ENCODE results near the gene BAD. TPM values are rescaled to one million over a fixed set of nuclear protein-coding genes. Genes with fewer than 3 reads are reported as not detected.

BAD gene
- polyA plus RNA-seq, 1 donor = 39.6 TPM

- no peaks in the 10 kb centered on the region for H3K9me3 ChIP-seq (ENCODE audit: control insufficient read depth, low read depth, low read length)
- H3K4me1 ChIP-seq (ENCODE audit: control insufficient read depth, insufficient read depth, low read length) = peaks cover 44% of the 10 kb centered on the region
- H3K36me3 ChIP-seq (ENCODE audit: control insufficient read depth, insufficient read depth, low read length) = peaks cover 33% of the 10 kb centered on the region
- peak overlapping the region; percentile 95 for H3K4me3 ChIP-seq (ENCODE audit: low read length)
- no CpG with 5 or more reads among the region's 24 CpGs for WGBS (ENCODE audit: insufficient coverage, low lambda C conversion rate)
- H3K27me3 ChIP-seq (ENCODE audit: control insufficient read depth, insufficient read depth, low read length) = no peaks in the 10 kb centered on the region
- H3K27ac ChIP-seq (ENCODE audit: low read length) = peak overlapping the region; percentile 100
- DNase-seq = peak in 1 of 2 donors; percentile 100
Observed at GRCh38 chr11:64241241-64241490, 43.3 kb downstream of the BAD start.

GRCh38 chr11:64240435-64241240 is 43.8 kb downstream of the BAD start, which contains the start of gene FKBP2:
TSS of gene FKBP2 (plus strand) at chr11:64241095. CDS start at chr11:64242388, 1,293 bp downstream.
- Histone ChIP-seq H3K36me3 (ENCODE audit: control insufficient read depth, insufficient read depth, low read length) (peaks cover 37% of the 10 kb centered on the region), H3K9me3 (ENCODE audit: control insufficient read depth, low read depth, low read length) (no peaks in the 10 kb centered on the region), H3K4me3 (ENCODE audit: low read length) (peak within 1 kb of the TSS; percentile 95), H3K4me1 (ENCODE audit: control insufficient read depth, insufficient read depth, low read length) (peaks cover 48% of the 10 kb centered on the region), H3K27me3 (ENCODE audit: control insufficient read depth, insufficient read depth, low read length) (no peaks in the 10 kb centered on the region), H3K27ac (ENCODE audit: low read length) (peak within 1 kb of the TSS; percentile 100)
- WGBS (ENCODE audit: insufficient coverage, low lambda C conversion rate) = no CpG with 5 or more reads among the region's 58 CpGs
- DNase-seq = peak; percentile 98 to 99

GRCh38 chr11:64239662-64240434 is 44.6 kb downstream of the BAD start:
- no peak for DNase-seq
- Histone ChIP-seq H3K36me3 (ENCODE audit: control insufficient read depth, insufficient read depth, low read length) (peaks cover 37% of the 10 kb centered on the region), H3K27ac (ENCODE audit: low read length) (peak overlapping the region; percentile 100), H3K4me1 (ENCODE audit: control insufficient read depth, insufficient read depth, low read length) (peaks cover 50% of the 10 kb centered on the region), H3K9me3 (ENCODE audit: control insufficient read depth, low read depth, low read length) (no peaks in the 10 kb centered on the region), H3K27me3 (ENCODE audit: control insufficient read depth, insufficient read depth, low read length) (no peaks in the 10 kb centered on the region), H3K4me3 (ENCODE audit: low read length) (peak overlapping the region; percentile 95)
- WGBS (ENCODE audit: insufficient coverage, low lambda C conversion rate) = 83% methylated on average over 1 of the region's 11 CpGs

- Histone ChIP-seq H3K36me3 (ENCODE audit: control insufficient read depth, insufficient read depth, low read length) (peaks cover 33% of the 10 kb centered on the region), H3K4me1 (ENCODE audit: control insufficient read depth, insufficient read depth, low read length) (peaks cover 48% of the 10 kb centered on the region), H3K4me3 (ENCODE audit: low read length) (no peak overlapping the region), H3K9me3 (ENCODE audit: control insufficient read depth, low read depth, low read length) (no peaks in the 10 kb centered on the region), H3K27ac (ENCODE audit: low read length) (peak overlapping the region; percentile 14), H3K27me3 (ENCODE audit: control insufficient read depth, insufficient read depth, low read length) (no peaks in the 10 kb centered on the region)
- DNase-seq = no peak
- no CpG with 5 or more reads among the region's 5 CpGs for WGBS (ENCODE audit: insufficient coverage, low lambda C conversion rate)
Observed at GRCh38 chr11:64238999-64239398, 45.5 kb downstream of the BAD start.

GRCh38 chr11:64238076-64238475 is 46.4 kb downstream of the BAD start:
- peaks cover 24% of the 10 kb centered on the region for H3K36me3 ChIP-seq (ENCODE audit: control insufficient read depth, insufficient read depth, low read length)
- H3K9me3 ChIP-seq (ENCODE audit: control insufficient read depth, low read depth, low read length) = no peaks in the 10 kb centered on the region
- H3K4me1 ChIP-seq (ENCODE audit: control insufficient read depth, insufficient read depth, low read length) = peaks cover 46% of the 10 kb centered on the region
- WGBS (ENCODE audit: insufficient coverage, low lambda C conversion rate) = no CpG with 5 or more reads among the region's 9 CpGs
- H3K27me3 ChIP-seq (ENCODE audit: control insufficient read depth, insufficient read depth, low read length) = no peaks in the 10 kb centered on the region
- no peak for DNase-seq
- H3K27ac ChIP-seq (ENCODE audit: low read length) = peak overlapping the region; percentile 1
- H3K4me3 ChIP-seq (ENCODE audit: low read length) = no peak overlapping the region

GRCh38 chr11:64237484-64237951 is 46.9 kb downstream of the BAD start:
- WGBS (ENCODE audit: insufficient coverage, low lambda C conversion rate) = no CpG with 5 or more reads among the region's 12 CpGs
- no peaks in the 10 kb centered on the region for H3K9me3 ChIP-seq (ENCODE audit: control insufficient read depth, low read depth, low read length)
- H3K27me3 ChIP-seq (ENCODE audit: control insufficient read depth, insufficient read depth, low read length) = no peaks in the 10 kb centered on the region
- peaks cover 21% of the 10 kb centered on the region for H3K36me3 ChIP-seq (ENCODE audit: control insufficient read depth, insufficient read depth, low read length)
- peak overlapping the region; percentile 35 for H3K27ac ChIP-seq (ENCODE audit: low read length)
- peaks cover 44% of the 10 kb centered on the region for H3K4me1 ChIP-seq (ENCODE audit: control insufficient read depth, insufficient read depth, low read length)
- DNase-seq = peak; percentile 72 to 85
- no peak overlapping the region for H3K4me3 ChIP-seq (ENCODE audit: low read length)

GRCh38 chr11:64235437-64236161 is 48.9 kb downstream of the BAD start:
- no peaks in the 10 kb centered on the region for H3K27me3 ChIP-seq (ENCODE audit: control insufficient read depth, insufficient read depth, low read length)
- H3K27ac ChIP-seq (ENCODE audit: low read length) = no peak overlapping the region
- DNase-seq = no peak
- H3K4me1 ChIP-seq (ENCODE audit: control insufficient read depth, insufficient read depth, low read length) = peaks cover 53% of the 10 kb centered on the region
- H3K36me3 ChIP-seq (ENCODE audit: control insufficient read depth, insufficient read depth, low read length) = peaks cover 21% of the 10 kb centered on the region
- WGBS (ENCODE audit: insufficient coverage, low lambda C conversion rate) = no CpG with 5 or more reads among the region's 12 CpGs
- no peaks in the 10 kb centered on the region for H3K9me3 ChIP-seq (ENCODE audit: control insufficient read depth, low read depth, low read length)
- peak overlapping the region; percentile 71 for H3K4me3 ChIP-seq (ENCODE audit: low read length)

GRCh38 chr11:64234647-64235379 is 49.7 kb downstream of the BAD start:
- peak; percentile 43 to 74 for DNase-seq
- H3K4me3 ChIP-seq (ENCODE audit: low read length) = peak overlapping the region; percentile 71
- no CpG with 5 or more reads among the region's 80 CpGs for WGBS (ENCODE audit: insufficient coverage, low lambda C conversion rate)

GRCh38 chr11:64233913-64234586 is 50.4 kb downstream of the BAD start, which contains the start of gene VEGFB:
TSS of gene VEGFB (plus strand) at chr11:64234584. CDS start at chr11:64234834, 250 bp downstream.
- no peaks in the 10 kb centered on the region for H3K27me3 ChIP-seq (ENCODE audit: control insufficient read depth, insufficient read depth, low read length)
- DNase-seq = peak; percentile 50 to 75
- H3K4me1 ChIP-seq (ENCODE audit: control insufficient read depth, insufficient read depth, low read length) = peaks cover 51% of the 10 kb centered on the region
- H3K27ac ChIP-seq (ENCODE audit: low read length) = peak within 1 kb of the TSS; percentile 23
- H3K4me3 ChIP-seq (ENCODE audit: low read length) = peak within 1 kb of the TSS; percentile 71
- no peaks in the 10 kb centered on the region for H3K9me3 ChIP-seq (ENCODE audit: control insufficient read depth, low read depth, low read length)
- H3K36me3 ChIP-seq (ENCODE audit: control insufficient read depth, insufficient read depth, low read length) = peaks cover 17% of the 10 kb centered on the region
- no CpG with 5 or more reads among the region's 62 CpGs for WGBS (ENCODE audit: insufficient coverage, low lambda C conversion rate)

More at GRCh38 chr11:64234647-64235379, 49.7 kb downstream of the BAD start:
- Histone ChIP-seq H3K27me3 (ENCODE audit: control insufficient read depth, insufficient read depth, low read length) (no peaks in the 10 kb centered on the region), H3K27ac (ENCODE audit: low read length) (no peak overlapping the region), H3K4me1 (ENCODE audit: control insufficient read depth, insufficient read depth, low read length) (peaks cover 47% of the 10 kb centered on the region), H3K36me3 (ENCODE audit: control insufficient read depth, insufficient read depth, low read length) (peaks cover 21% of the 10 kb centered on the region), H3K9me3 (ENCODE audit: control insufficient read depth, low read depth, low read length) (no peaks in the 10 kb centered on the region)
